PFSK-1 (cell line): ENCODE measurements around the gene MFRP.

ENCODE experiments used
- FOXP2 ChIP-seq: optimal IDR thresholded peaks from 2 replicates; pipeline ENCODE3; 2011; ENCODE audit warnings: borderline replicate concordance, control low read depth, inconsistent platforms; ENCODE audit not compliant: insufficient read depth; ENCODE audit errors: extremely low read length, extremely low read depth
- POLR2AphosphoS5 ChIP-seq: IDR thresholded peaks from 2 replicates; pipeline ENCODE4 v1.6.1; 2012; ENCODE audit warnings: low read depth, mild to moderate bottlenecking, control low read depth, low read length, moderate library complexity
- SIN3A ChIP-seq: IDR thresholded peaks from 2 replicates; pipeline ENCODE4 v1.6.1; 2012; ENCODE audit warnings: mild to moderate bottlenecking, low read length, moderate library complexity, borderline replicate concordance; ENCODE audit not compliant: insufficient read depth
- TAF1 ChIP-seq: IDR thresholded peaks from 2 replicates; pipeline ENCODE4 v1.6.1; 2012; ENCODE audit warnings: low read length, control low read depth, borderline replicate concordance; ENCODE audit not compliant: insufficient read depth
- TF ChIP-seq, protein P1 (sequence below), 2 experiments: IDR thresholded peaks; 2 replicates each; pipeline versions ENCODE4 v1.6.1 to v1.8.0; 2011 to 2012; ENCODE audit warnings: low read depth in 2 of 2, low read length in 2 of 2, control low read depth in 1 of 2, inconsistent platforms in 1 of 2, mild to moderate bottlenecking in 1 of 2, moderate library complexity in 1 of 2; ENCODE audit not compliant: insufficient read depth in 1 of 2

MFRP gene

GRCh38 chr11:119371067-119371601, 24.6 kb upstream of the MFRP start:
- TF ChIP-seq POLR2AphosphoS5 (no peak), FOXP2 (no peak), SIN3A (no peak), TAF1 (no peak)
- TF ChIP-seq, protein P1, sequence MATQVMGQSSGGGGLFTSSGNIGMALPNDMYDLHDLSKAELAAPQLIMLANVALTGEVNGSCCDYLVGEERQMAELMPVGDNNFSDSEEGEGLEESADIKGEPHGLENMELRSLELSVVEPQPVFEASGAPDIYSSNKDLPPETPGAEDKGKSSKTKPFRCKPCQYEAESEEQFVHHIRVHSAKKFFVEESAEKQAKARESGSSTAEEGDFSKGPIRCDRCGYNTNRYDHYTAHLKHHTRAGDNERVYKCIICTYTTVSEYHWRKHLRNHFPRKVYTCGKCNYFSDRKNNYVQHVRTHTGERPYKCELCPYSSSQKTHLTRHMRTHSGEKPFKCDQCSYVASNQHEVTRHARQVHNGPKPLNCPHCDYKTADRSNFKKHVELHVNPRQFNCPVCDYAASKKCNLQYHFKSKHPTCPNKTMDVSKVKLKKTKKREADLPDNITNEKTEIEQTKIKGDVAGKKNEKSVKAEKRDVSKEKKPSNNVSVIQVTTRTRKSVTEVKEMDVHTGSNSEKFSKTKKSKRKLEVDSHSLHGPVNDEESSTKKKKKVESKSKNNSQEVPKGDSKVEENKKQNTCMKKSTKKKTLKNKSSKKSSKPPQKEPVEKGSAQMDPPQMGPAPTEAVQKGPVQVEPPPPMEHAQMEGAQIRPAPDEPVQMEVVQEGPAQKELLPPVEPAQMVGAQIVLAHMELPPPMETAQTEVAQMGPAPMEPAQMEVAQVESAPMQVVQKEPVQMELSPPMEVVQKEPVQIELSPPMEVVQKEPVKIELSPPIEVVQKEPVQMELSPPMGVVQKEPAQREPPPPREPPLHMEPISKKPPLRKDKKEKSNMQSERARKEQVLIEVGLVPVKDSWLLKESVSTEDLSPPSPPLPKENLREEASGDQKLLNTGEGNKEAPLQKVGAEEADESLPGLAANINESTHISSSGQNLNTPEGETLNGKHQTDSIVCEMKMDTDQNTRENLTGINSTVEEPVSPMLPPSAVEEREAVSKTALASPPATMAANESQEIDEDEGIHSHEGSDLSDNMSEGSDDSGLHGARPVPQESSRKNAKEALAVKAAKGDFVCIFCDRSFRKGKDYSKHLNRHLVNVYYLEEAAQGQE (IDR thresholded peaks at IDR 0.05; ENCODE audit: insufficient read depth in 1 of 2, low read depth in 2 of 2, low read length in 2 of 2): no peak

GRCh38 chr11:119370486-119371046, 24.1 kb upstream of the MFRP start:
- TF ChIP-seq TAF1: no peak
- no peak for TF ChIP-seq FOXP2
- TF ChIP-seq, protein P1 (IDR thresholded peaks at IDR 0.05; ENCODE audit: insufficient read depth in 1 of 2, low read depth in 2 of 2, low read length in 2 of 2): no peak
- no peak for TF ChIP-seq POLR2AphosphoS5
- TF ChIP-seq SIN3A: no peak

GRCh38 chr11:119369132-119369925, 22.8 kb upstream of the MFRP start:
- TF ChIP-seq FOXP2: no peak
- TF ChIP-seq SIN3A: no peak
- TF ChIP-seq TAF1: no peak
- TF ChIP-seq, protein P1 (IDR thresholded peaks at IDR 0.05; ENCODE audit: insufficient read depth in 1 of 2, low read depth in 2 of 2, low read length in 2 of 2): no peak
- TF ChIP-seq POLR2AphosphoS5: no peak

DNA sequence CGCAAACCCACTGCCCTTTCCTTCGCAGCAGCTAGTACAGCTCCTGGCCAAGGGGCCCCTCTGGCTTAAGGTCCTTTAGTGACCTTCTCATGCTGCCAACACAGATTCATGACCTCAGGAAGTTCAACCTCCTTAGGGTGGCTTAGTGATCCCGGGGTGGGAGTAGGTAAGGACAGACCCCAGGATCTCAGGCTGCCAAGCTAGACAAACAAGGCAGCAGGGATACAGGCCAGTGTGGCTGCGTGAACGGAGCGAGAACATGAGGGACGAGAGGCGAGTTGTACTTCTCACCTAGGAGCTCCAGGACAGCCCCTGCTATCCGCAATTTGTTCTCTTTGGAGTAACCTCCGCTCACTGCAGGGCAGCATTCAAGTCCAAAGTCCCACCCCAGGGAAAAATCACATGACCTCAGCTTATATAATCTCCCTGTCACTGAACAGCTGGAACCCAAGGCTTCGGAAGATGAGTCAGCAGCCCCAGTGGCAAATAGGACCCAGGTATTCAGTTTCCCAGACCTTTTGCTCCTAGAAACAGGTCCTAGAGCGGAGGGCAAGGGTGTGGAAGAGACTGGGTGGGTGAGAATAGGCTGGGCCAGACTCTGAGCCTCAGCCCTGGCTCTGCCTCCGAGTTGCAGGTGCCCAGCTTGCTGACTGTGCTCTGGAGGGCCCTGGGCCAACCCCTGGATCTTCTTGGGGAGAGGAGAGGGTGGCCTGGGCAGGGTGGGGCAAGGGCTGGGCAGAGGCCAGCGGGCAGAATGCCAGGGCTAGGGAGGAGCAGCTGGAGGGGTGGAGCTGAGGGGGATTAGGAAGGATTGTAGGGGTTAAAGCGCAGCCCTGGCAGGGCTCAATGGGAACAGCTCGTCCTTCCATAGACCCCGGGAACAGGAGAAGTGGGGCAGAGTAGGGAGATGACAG, 21.9 kb upstream of the MFRP start:
- TF ChIP-seq FOXP2: no peak
- no peak for TF ChIP-seq TAF1
- TF ChIP-seq SIN3A: no peak
- TF ChIP-seq, protein P1 (IDR thresholded peaks at IDR 0.05; ENCODE audit: insufficient read depth in 1 of 2, low read depth in 2 of 2, low read length in 2 of 2): no peak
- no peak for TF ChIP-seq POLR2AphosphoS5
